ENCODE results near the gene JAG1. TPM values are rescaled to one million over a fixed set of nuclear protein-coding genes. Genes with fewer than 3 reads are reported as not detected.

The JAG1 gene
- total and polyA plus RNA-seq, 2 of the 4 experiments (the other 2 are of a cell fraction) = 10.2 to 22.6 TPM

GRCh38 chr20:10667560-10668167 is 6.1 kb downstream of the JAG1 start (continued):
- TF ChIP-seq SMC3 (IDR thresholded peaks at IDR 0.05; ENCODE audit: low read depth, low read length) = no peak

GRCh38 chr20:10667077-10667401 is 6.8 kb downstream of the JAG1 start:
- Histone ChIP-seq H3K23ac (ENCODE audit: low read depth, low read length) (no peak overlapping the region), H4K91ac (ENCODE audit: insufficient read depth, low read depth, low read length) (no peak overlapping the region), H3K27ac (ENCODE audit: insufficient read depth, low read length) (no peak overlapping the region), H2AK5ac (ENCODE audit: low read depth, low read length) (no peak overlapping the region), H2BK20ac (ENCODE audit: low read depth, low read length) (no peak overlapping the region), H3K9me3 (ENCODE audit: control insufficient read depth, insufficient read depth, low read length) (no peaks in the 10 kb centered on the region), H4K20me1 (ENCODE audit: insufficient read depth, low read length) (peaks cover 24% of the 10 kb centered on the region), H3K36me3 (ENCODE audit: control insufficient read depth, insufficient read depth, low read length) (peaks cover 48% of the 10 kb centered on the region), H3K18ac (ENCODE audit: low read depth, low read length) (no peak overlapping the region), H2AFZ (replicated peaks; ENCODE audit: low read length, poor library complexity) (no peak overlapping the region), H3K14ac (replicated peaks; ENCODE audit: low read depth, low read length) (no peak overlapping the region), H3K79me1 (ENCODE audit: low read depth in 1 of 2, low read length in 2 of 2) (peaks cover 41 to 83% of the 10 kb centered on the region in 2 experiments), H3K4me1 (ENCODE audit: control insufficient read depth, insufficient read depth, low read length) (peaks cover 12% of the 10 kb centered on the region), H3K9ac (ENCODE audit: low read depth, low read length) (no peak overlapping the region), H2BK120ac (ENCODE audit: low read depth, low read length) (no peak overlapping the region), H3K4ac (ENCODE audit: low read depth, low read length) (no peak overlapping the region), H3K9me1 (ENCODE audit: insufficient read depth, low read length) (peaks cover 19% of the 10 kb centered on the region; the same call in 1 of the 2 replicates), H3K56ac (ENCODE audit: extremely low read depth, insufficient read depth, low read length) (no peak overlapping the region), H2AK9ac (replicated peaks; ENCODE audit: low read depth, low read length, poor library complexity) (no peak overlapping the region), H3K4me3 (ENCODE audit: insufficient read depth, low read depth, low read length) (no peak overlapping the region), H4K5ac (ENCODE audit: low read depth, low read length) (no peak overlapping the region), H3K4me2 (ENCODE audit: low read depth, low read length) (no peak overlapping the region), H2BK15ac (ENCODE audit: low read depth, low read length) (no peak overlapping the region), H2BK5ac (ENCODE audit: low read depth, low read length, poor library complexity, severe bottlenecking) (no peak overlapping the region), H4K8ac (ENCODE audit: low read depth in 2 of 2, low read length in 2 of 2) (no peak overlapping the region), H3K27me3 (ENCODE audit: control insufficient read depth, insufficient read depth, low read length) (no peaks in the 10 kb centered on the region)
- DNase-seq (no peak), ATAC-seq (ENCODE audit: low read depth) (no peak)
- POLR2A ChIA-PET (ENCODE audit: unreplicated experiment) = no interaction called here
- 93% methylated on average over 8 of the region's 21 CpGs; no CpG with 5 or more reads in 1 of the 2 experiments for WGBS, 2 experiments (ENCODE audit: extremely low coverage in 2 of 2, insufficient read length in 1 of 2)
- intact Hi-C loops (cut with micrococcal nuclease) = no loop called here
- BruUV-seq (replicated peaks) = no TSS peak
- in situ Hi-C loops (cut with MboI; ENCODE audit: low sequenced_read_pairs) = loop anchor here (10.0 kb wide), 1 partner anchor 608 kb away; no protein-coding TSS in a partner anchor
- CTCF ChIA-PET = no interaction called here
- TF ChIP-seq USF2 (IDR thresholded peaks at IDR 0.05; ENCODE audit: low read depth, low read length) = no peak
- TF ChIP-seq RCOR1 (IDR thresholded peaks at IDR 0.05; ENCODE audit: insufficient replicate concordance, low read length) = no peak
- no peak for TF ChIP-seq ELK1 (IDR thresholded peaks at IDR 0.05; ENCODE audit: borderline replicate concordance, low read depth, low read length)
- no peak for TF ChIP-seq MXI1 (IDR thresholded peaks at IDR 0.05; ENCODE audit: borderline replicate concordance, low read depth, low read length)
- no peak for TF ChIP-seq MAZ (IDR thresholded peaks at IDR 0.05; ENCODE audit: borderline replicate concordance, low read depth, low read length)
- no peak for TF ChIP-seq NFE2L2 (IDR thresholded peaks at IDR 0.05; ENCODE audit: low read depth, low read length)
- no peak for TF ChIP-seq MAFK (IDR thresholded peaks at IDR 0.05; ENCODE audit: low read depth, low read length)
- TF ChIP-seq BHLHE40 (IDR thresholded peaks at IDR 0.05; ENCODE audit: low read depth, low read length) = no peak
- TF ChIP-seq SMC3 (IDR thresholded peaks at IDR 0.05; ENCODE audit: low read depth, low read length) = no peak
- TF ChIP-seq CTCF (conservative IDR thresholded peaks at IDR 0.05; ENCODE audit: low read depth, low read length) = no peak
- no peak for TF ChIP-seq RAD21 (IDR thresholded peaks at IDR 0.05; ENCODE audit: low read length)
- no peak for TF ChIP-seq RFX5 (IDR thresholded peaks at IDR 0.05; ENCODE audit: low read depth, low read length)
- dilution Hi-C loops (cut with HindIII; ENCODE audit: low sequenced_read_pairs, unreplicated experiment) = loop anchor here (25.0 kb wide), 1 partner anchor 870 kb away; no protein-coding TSS in a partner anchor

Data from IMR-90 (cell line).